Measurements from ENCODE around the gene ABI3.
"Not testable (repeated sequence)": the region's sequence is repeated elsewhere in the genome, so short reads cannot be mapped to it uniquely, and the experiment has no call there.

Gene ABI3

GRCh38 chr17:49255125-49255524 is 44.6 kb downstream of the ABI3 start:
- Histone ChIP-seq H3K4me1 (ENCODE audit: control insufficient read depth, insufficient read depth, low read length, unreplicated experiment) (peaks cover 5% of the 10 kb centered on the region), H2AFZ (ENCODE audit: low read length, unreplicated experiment) (no peak overlapping the region)

GRCh38 chr17:49258394-49258793 is 47.9 kb downstream of the ABI3 start:
- H3K36me3 ChIP-seq (ENCODE audit: insufficient read depth, low read length) = no peaks in the 10 kb centered on the region
- no peak overlapping the region for H3K27ac ChIP-seq (ENCODE audit: low read depth, low read length)
- no peaks in the 10 kb centered on the region for H3K27me3 ChIP-seq (ENCODE audit: insufficient read depth, low read length)
- no peak overlapping the region for H2AFZ ChIP-seq (ENCODE audit: low read length, unreplicated experiment)
- no peaks in the 10 kb centered on the region for H3K79me2 ChIP-seq (ENCODE audit: control insufficient read depth, insufficient read depth, low read length, unreplicated experiment)
- peaks cover 6% of the 10 kb centered on the region for H3K4me1 ChIP-seq (ENCODE audit: control insufficient read depth, insufficient read depth, low read length, unreplicated experiment)
- H3K4me3 ChIP-seq (ENCODE audit: low read depth, low read length) = no peak overlapping the region

More at GRCh38 chr17:49255125-49255524, 44.6 kb downstream of the ABI3 start:
- H3K79me2 ChIP-seq (ENCODE audit: control insufficient read depth, insufficient read depth, low read length, unreplicated experiment) = no peaks in the 10 kb centered on the region
- no peaks in the 10 kb centered on the region for H3K27me3 ChIP-seq (ENCODE audit: insufficient read depth, low read length)
- no peak overlapping the region for H3K4me3 ChIP-seq (ENCODE audit: low read depth, low read length)
- no peak overlapping the region for H3K27ac ChIP-seq (ENCODE audit: low read depth, low read length)
- H3K36me3 ChIP-seq (ENCODE audit: insufficient read depth, low read length) = no peaks in the 10 kb centered on the region

DNA sequence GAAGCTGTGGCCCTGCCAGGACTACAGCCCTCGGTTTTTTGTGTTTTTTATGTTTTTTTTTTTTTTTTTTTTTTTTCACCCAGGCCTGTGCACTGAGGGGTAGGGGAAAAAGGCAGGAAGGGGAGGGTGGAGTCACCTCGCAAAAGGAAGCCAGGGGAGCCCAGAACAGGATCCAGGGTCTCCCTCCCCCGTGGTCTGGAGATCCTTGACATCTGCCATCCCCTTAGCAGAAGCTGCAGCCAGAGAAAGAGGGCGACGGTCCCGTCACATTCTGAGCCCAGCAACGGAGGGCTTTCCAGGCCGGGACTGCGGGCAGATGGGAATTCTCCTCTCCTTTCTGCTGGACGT is 49.1 kb downstream of the ABI3 start:
- H3K4me3 ChIP-seq (ENCODE audit: low read depth, low read length) = peak overlapping the region; percentile 83
- peak overlapping the region; percentile 98 for H2AFZ ChIP-seq (ENCODE audit: low read length, unreplicated experiment)
- H3K36me3 ChIP-seq (ENCODE audit: insufficient read depth, low read length) = no peaks in the 10 kb centered on the region
- H3K27ac ChIP-seq (ENCODE audit: low read depth, low read length) = peak overlapping the region; percentile 86
- H3K4me1 ChIP-seq (ENCODE audit: control insufficient read depth, insufficient read depth, low read length, unreplicated experiment) = peaks cover 6% of the 10 kb centered on the region
- H3K27me3 ChIP-seq (ENCODE audit: insufficient read depth, low read length) = no peaks in the 10 kb centered on the region
- H3K79me2 ChIP-seq (ENCODE audit: control insufficient read depth, insufficient read depth, low read length, unreplicated experiment) = no peaks in the 10 kb centered on the region

GRCh38 chr17:49260011-49260816 is 49.7 kb downstream of the ABI3 start:
- H3K27ac ChIP-seq (ENCODE audit: low read depth, low read length) = peak overlapping the region; percentile 86
- H2AFZ ChIP-seq (ENCODE audit: low read length, unreplicated experiment) = peak overlapping the region; percentile 98

GRCh38 chr17:49260817-49261291 is 50.3 kb downstream of the ABI3 start:
- H2AFZ ChIP-seq (ENCODE audit: low read length, unreplicated experiment) = peak overlapping the region; percentile 98
- H3K79me2 ChIP-seq (ENCODE audit: control insufficient read depth, insufficient read depth, low read length, unreplicated experiment) = no peaks in the 10 kb centered on the region
- H3K36me3 ChIP-seq (ENCODE audit: insufficient read depth, low read length) = no peaks in the 10 kb centered on the region
- H3K4me1 ChIP-seq (ENCODE audit: control insufficient read depth, insufficient read depth, low read length, unreplicated experiment) = peaks cover 6% of the 10 kb centered on the region
- peak overlapping the region; percentile 86 for H3K27ac ChIP-seq (ENCODE audit: low read depth, low read length)
- H3K4me3 ChIP-seq (ENCODE audit: low read depth, low read length) = peak overlapping the region; percentile 83
- H3K27me3 ChIP-seq (ENCODE audit: insufficient read depth, low read length) = no peaks in the 10 kb centered on the region

More at GRCh38 chr17:49260011-49260816, 49.7 kb downstream of the ABI3 start:
- no peaks in the 10 kb centered on the region for H3K79me2 ChIP-seq (ENCODE audit: control insufficient read depth, insufficient read depth, low read length, unreplicated experiment)
- H3K27me3 ChIP-seq (ENCODE audit: insufficient read depth, low read length) = no peaks in the 10 kb centered on the region
- peak overlapping the region; percentile 83 for H3K4me3 ChIP-seq (ENCODE audit: low read depth, low read length)
- peaks cover 6% of the 10 kb centered on the region for H3K4me1 ChIP-seq (ENCODE audit: control insufficient read depth, insufficient read depth, low read length, unreplicated experiment)
- H3K36me3 ChIP-seq (ENCODE audit: insufficient read depth, low read length) = no peaks in the 10 kb centered on the region

DNA sequence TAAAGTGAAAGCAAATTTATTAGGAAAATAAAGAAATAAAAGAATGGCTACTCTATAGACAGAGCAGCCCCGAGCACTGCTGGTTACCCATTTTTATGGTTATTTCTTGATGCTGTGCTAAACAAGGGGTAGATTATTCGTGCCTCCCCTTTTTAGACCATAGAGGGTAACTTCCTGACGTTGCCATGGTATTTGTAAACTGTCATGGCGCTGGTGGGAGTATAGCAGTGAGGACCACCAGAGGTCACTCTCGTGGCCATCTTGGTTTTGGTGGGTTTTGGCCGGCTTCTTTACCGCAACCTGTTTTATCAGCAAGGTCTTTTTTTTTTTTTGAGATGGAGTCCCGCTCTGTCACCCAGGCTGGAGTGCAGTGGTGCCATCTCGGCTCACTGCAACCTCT is 51.0 kb downstream of the ABI3 start:
- H3K27ac ChIP-seq (ENCODE audit: low read depth, low read length); H3K79me2 ChIP-seq (ENCODE audit: control insufficient read depth, insufficient read depth, low read length, unreplicated experiment); H3K36me3 ChIP-seq (ENCODE audit: insufficient read depth, low read length); H2AFZ ChIP-seq (ENCODE audit: low read length, unreplicated experiment); H3K4me1 ChIP-seq (ENCODE audit: control insufficient read depth, insufficient read depth, low read length, unreplicated experiment); H3K4me3 ChIP-seq (ENCODE audit: low read depth, low read length); H3K27me3 ChIP-seq (ENCODE audit: insufficient read depth, low read length): not testable (repeated sequence)

- no peak overlapping the region for H3K27ac ChIP-seq (ENCODE audit: low read depth, low read length)
- H2AFZ ChIP-seq (ENCODE audit: low read length, unreplicated experiment) = no peak overlapping the region
- H3K79me2 ChIP-seq (ENCODE audit: control insufficient read depth, insufficient read depth, low read length, unreplicated experiment) = no peaks in the 10 kb centered on the region
- no peak overlapping the region for H3K4me3 ChIP-seq (ENCODE audit: low read depth, low read length)
- H3K4me1 ChIP-seq (ENCODE audit: control insufficient read depth, insufficient read depth, low read length, unreplicated experiment) = peaks cover under 1% of the 10 kb centered on the region
- H3K36me3 ChIP-seq (ENCODE audit: insufficient read depth, low read length) = no peaks in the 10 kb centered on the region
- no peaks in the 10 kb centered on the region for H3K27me3 ChIP-seq (ENCODE audit: insufficient read depth, low read length)
Observed at GRCh38 chr17:49266233-49266632, 55.7 kb downstream of the ABI3 start.

- H3K36me3 ChIP-seq (ENCODE audit: insufficient read depth, low read length) = no peaks in the 10 kb centered on the region
- no peaks in the 10 kb centered on the region for H3K27me3 ChIP-seq (ENCODE audit: insufficient read depth, low read length)
- H3K4me1 ChIP-seq (ENCODE audit: control insufficient read depth, insufficient read depth, low read length, unreplicated experiment) = no peaks in the 10 kb centered on the region
- no peaks in the 10 kb centered on the region for H3K79me2 ChIP-seq (ENCODE audit: control insufficient read depth, insufficient read depth, low read length, unreplicated experiment)
- no peak overlapping the region for H2AFZ ChIP-seq (ENCODE audit: low read length, unreplicated experiment)
- H3K27ac ChIP-seq (ENCODE audit: low read depth, low read length) = no peak overlapping the region
- no peak overlapping the region for H3K4me3 ChIP-seq (ENCODE audit: low read depth, low read length)
Observed at GRCh38 chr17:49267912-49268311, 57.4 kb downstream of the ABI3 start.

DNA sequence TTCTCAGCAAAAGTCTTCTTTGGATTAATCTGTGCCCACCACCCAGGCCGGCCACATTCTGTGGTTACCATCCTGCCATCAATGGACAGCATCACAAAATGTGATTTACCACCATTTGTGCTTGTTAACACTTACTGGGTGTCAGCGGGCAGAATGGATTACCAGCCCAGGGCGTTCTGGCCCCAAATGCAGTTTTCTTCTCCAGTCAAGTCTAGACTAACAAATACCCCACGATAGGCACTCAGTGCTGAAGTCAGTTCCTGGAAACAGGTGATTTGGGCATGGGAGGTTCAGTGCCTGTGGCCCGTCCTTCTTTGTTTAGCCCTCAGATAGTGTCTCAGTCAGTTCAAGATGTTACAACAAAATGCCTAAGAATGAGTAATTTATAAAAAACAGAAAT is 58.8 kb downstream of the ABI3 start:
- Histone ChIP-seq H3K27ac (ENCODE audit: low read depth, low read length) (no peak overlapping the region), H3K79me2 (ENCODE audit: control insufficient read depth, insufficient read depth, low read length, unreplicated experiment) (no peaks in the 10 kb centered on the region), H3K4me1 (ENCODE audit: control insufficient read depth, insufficient read depth, low read length, unreplicated experiment) (no peaks in the 10 kb centered on the region), H3K36me3 (ENCODE audit: insufficient read depth, low read length) (no peaks in the 10 kb centered on the region), H3K27me3 (ENCODE audit: insufficient read depth, low read length) (no peaks in the 10 kb centered on the region), H3K4me3 (ENCODE audit: low read depth, low read length) (no peak overlapping the region), H2AFZ (ENCODE audit: low read length, unreplicated experiment) (no peak overlapping the region)

All from ACC112 (cell line).